ENCODE measurements around the gene TBC1D22A.

DNA sequence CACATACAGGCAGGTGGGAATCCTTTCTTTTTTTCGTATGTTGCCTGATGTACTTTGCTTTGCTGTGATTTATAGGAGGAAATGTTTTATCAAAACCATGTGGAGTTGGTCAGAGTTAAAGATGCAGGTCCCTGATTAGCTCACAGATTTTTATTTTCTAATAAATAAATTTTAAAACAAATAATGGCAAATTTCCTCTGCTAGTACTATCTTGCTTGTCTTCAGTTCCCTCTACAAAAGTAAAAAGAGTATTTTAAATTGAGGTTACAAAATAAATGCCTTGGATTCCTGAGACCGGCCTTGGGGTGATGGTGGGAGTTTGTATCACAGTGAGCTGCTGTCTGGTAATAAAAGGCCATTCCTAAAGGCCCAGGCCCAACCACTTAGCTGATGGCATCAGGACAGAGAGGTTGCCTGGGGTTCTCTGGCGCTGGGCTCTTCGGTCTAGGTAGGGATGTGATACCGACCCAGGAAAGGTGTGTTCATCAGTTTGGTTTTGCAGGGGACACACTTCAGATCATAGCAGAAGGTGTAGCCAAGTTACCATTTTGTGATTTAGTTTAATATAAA lies 129.0 kb downstream of the TBC1D22A start:
- TF ChIP-seq CTCF (IDR thresholded peaks at IDR 0.05; ENCODE audit: low read depth, low read length) = no peak
- no peak for TF ChIP-seq EZH2phosphoT487 (IDR thresholded peaks at IDR 0.05; ENCODE audit: low read depth)

Measured in OCI-LY3 (cell line).